Activated CD4-positive, alpha-beta T cell treated with anti-CD3 and anti-CD28 coated beads, Interleukin-2, Interleukin-4, amounts not matched to agents 100 ng/mL and 50 ng/mL, durations not matched to agents 16 hours and 8 hours (primary cell): Measurements from ENCODE around the gene DIP2B.
"Not testable (repeated sequence)": the region's sequence is repeated elsewhere in the genome, so short reads cannot be mapped to it uniquely, and the experiment has no call there.

Experiments used
- DNase-seq: peaks from one replicate; pipeline ENCODE4 v3.0.0-alpha.2; 2020; ENCODE audit warnings: low spot score

DIP2B gene

GRCh38 chr12:50550530-50551223 lies 45.9 kb downstream of the DIP2B start:
- DNase-seq: no peak

DNA sequence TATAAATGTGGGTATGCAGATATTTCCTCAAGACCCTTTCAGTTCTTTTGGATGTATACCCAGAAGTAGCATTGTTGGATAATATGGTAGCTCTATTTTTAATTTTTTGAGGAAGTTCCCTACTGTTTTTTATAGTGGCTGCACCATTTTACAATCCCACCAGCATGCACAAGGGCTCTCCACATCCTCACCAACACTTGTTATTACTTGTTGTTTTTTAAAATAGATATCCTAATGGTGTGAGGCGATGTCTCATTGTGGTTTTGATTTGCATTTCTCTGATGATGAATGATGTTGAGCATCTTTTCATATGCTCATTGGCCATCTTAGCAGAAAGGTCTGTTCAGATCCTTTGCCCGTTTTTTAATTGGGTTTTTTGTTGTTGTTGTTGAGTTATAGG lies 47.1 kb downstream of the DIP2B start:
- no peak for DNase-seq

DNA sequence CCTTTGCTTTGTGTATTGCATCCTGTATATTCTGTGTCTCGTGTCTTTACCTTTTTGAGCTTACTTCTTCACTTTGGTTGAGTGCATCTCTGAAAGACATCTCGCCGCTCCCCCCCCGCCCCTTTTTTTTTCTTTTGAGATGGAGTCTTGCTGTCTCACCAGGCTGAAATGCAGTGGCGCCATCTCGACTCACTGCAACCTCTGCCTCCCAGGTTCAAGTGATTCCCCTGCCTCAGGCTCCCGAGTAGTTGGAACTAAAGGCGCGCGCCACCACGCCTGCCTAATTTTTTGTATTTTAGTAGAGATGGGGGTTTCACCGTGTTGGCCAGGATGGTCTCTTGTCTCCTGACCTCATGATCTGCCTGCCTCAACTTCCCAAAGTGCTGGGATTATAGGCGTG lies 49.9 kb downstream of the DIP2B start:
- DNase-seq: no peak

GRCh38 chr12:50555471-50555885 lies 50.7 kb downstream of the DIP2B start:
- peak; percentile 54 for DNase-seq

GRCh38 chr12:50556273-50556672 lies 51.5 kb downstream of the DIP2B start:
- no peak for DNase-seq

- DNase-seq: not testable (repeated sequence)
Observed at GRCh38 chr12:50556796-50557195, 52.0 kb downstream of the DIP2B start.

- DNase-seq: no peak
Observed at GRCh38 chr12:50557421-50557820, 52.6 kb downstream of the DIP2B start.

DNA sequence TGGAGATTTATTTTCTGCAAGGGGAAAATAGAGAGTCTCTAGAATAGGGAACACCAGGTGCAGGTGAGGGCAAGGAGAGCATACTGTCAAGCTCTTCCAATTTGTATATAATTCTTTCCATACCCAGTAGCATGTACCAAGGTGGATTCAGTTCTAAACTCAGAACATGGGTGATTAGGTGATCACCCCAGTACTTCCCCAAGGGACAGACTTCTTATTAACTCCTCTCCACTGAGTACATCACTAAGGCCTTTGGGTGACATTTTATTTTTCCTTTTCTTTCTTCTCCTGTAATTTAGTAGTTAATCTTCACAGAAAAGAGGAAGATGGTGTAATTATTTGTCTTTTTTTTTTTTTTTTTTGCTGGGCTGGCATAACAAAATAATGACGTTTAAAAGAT lies 54.2 kb downstream of the DIP2B start:
- no peak for DNase-seq

DNA sequence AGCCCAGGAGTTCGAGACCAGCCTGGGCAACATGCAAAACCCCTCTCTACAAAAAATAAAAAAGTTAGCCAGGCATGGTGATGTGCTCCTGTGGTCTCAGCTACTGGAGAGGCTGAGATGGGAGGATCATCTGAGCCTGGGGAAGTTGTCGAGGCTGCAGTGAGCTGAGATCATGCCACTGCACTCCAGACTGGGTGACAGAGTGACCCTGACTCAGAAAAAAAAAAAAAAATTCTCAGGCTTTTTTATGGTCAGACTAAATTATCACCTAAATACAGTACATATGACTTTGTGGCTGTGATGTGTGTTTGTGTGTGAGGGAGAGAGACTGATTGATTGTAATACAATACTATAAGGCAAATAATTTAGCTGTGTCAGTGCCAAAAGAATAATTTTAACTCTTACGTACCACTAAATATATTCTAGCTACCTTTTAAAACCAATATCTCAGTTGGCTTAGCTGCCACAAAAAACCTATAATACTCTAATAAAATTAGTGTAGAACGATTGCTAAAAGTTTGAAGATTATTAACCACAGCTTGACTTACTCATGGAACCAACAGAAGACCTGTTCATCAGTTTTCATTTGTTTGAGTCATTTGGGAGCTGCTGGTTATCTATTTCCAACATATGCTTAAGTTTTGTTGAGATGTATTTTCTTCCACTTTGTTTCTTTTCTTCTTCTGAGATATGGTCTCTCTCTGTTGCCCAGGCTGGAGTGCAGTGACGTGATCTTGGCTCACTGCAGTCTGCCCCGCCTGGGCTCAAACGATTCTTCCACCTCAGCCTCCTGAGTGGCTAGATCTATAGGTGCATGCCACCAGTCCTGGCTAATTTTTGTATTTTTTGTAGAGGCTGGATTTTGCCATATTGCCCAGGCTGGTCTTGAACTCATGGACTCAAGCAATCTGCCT lies 58.0 kb downstream of the DIP2B start:
- DNase-seq: no peak

- DNase-seq: no peak
Observed at GRCh38 chr12:50563434-50563787, 58.6 kb downstream of the DIP2B start.

DNA sequence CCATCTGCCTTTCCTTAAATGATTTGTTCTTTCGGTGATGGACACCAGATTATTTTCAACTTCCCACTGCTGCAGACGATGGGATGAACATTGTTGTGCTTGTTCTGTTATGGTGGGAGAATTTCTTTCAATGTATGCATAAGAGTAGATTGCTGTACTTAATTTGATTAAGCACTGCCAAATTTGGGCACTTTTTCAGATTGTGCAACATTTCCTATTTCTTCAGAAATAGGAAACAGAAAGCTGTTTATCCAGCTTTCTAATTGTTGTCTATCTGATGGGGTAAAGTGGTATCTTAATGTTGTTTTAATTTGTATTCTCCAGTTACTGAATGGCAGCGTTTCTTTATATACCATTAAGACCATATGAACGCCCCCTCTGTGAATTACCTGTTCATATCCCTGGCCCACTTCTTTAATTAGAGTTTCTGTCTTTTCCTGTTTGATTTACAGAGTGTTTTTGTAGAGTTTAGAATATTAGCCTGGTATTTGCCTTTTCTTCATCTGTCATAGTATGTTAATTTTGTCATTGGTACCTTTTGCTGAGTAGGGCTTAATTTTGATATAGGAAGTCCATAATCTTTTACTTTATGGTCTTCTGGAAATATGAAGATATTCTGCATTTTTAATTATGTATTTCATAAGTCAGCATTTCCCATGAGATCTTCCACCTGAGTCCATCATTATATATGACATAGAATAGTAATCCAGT lies 59.6 kb downstream of the DIP2B start:
- no peak for DNase-seq

- DNase-seq: no peak
Observed at GRCh38 chr12:50564948-50565297, 60.1 kb downstream of the DIP2B start.

GRCh38 chr12:50566066-50566465 lies 61.3 kb downstream of the DIP2B start:
- no peak for DNase-seq

GRCh38 chr12:50567926-50568325 lies 63.1 kb downstream of the DIP2B start:
- no peak for DNase-seq

DNA sequence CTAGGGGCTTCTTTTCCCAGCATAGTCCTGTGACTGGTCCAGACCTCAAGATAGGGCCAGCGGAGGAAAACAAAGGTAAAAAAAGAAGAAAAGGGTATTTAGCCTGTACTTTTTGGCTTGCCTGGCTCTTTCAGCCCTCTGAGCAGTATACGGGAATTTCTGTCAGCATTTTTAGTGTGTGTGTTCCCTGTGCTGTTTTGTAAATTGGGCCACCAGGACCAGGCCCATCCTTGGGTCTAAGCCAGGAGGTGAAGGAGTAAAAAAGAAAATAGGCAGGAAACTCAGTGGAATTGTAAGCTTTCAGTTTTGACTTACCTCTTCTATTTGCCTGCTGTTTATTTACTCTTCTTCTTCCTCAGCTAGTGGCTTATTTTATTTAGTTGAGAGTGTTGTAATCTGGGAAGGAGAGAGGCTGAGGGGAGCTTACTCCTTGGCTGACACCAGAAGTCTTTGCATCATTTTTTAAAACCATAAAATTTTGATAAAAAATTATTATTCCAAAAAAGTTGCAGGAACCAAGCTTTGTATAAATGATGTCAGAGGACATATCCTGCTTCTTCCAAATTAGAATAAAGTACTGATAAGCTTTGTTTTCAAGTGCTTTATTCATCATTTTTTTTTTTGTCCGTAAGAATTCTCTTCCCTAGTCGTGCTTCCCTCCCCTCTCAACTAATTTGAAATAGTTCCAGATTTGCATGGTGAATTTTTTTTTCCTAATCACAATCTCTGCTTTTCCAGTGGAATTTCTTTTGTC lies 63.7 kb downstream of the DIP2B start:
- no peak for DNase-seq

- DNase-seq: no peak
Observed at GRCh38 chr12:50569321-50569720, 64.5 kb downstream of the DIP2B start.

- DNase-seq: no peak
Observed at GRCh38 chr12:50569876-50570275, 65.1 kb downstream of the DIP2B start.

DNA sequence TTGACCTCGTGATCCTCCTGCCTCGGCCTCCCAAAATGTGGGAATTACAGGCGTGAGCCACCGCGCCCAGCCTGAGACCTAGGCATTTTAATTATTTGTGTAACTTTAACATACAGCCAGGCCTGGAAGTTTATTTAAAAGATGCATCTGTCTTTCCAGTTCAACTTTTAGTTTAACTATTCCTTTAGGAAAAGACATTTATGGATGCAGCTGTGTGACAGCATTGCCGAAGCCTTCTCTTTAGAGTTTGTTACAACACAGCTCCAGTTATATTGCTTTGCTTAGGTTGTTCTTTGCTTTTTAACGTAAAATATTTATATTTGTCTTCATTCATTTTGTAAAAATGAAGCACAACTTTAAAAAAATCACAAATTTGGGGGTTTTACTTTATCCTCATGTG lies 67.0 kb downstream of the DIP2B start:
- DNase-seq: no peak

- DNase-seq: no peak
Observed at GRCh38 chr12:50572287-50572686, 67.5 kb downstream of the DIP2B start.

GRCh38 chr12:50572760-50573159 lies 68.0 kb downstream of the DIP2B start:
- DNase-seq: no peak

DNA sequence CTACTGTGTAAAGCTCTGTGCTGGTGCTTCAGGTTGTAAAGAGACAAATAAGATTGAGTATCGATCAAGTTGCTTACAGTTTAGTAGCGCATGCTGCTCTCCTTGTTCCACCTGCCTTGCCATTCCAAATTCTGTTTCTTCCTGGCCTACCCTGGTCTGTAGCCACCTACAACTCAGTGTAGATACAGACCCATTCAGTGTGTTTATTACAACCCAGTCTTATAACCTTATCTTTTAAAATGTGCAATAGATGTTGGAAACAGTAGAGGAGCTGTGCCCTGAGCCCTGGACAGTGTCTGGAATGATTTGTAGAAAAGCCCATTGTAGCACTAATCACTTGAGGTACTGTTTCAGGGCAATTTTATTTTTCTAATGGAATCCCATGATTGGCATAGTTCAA lies 68.5 kb downstream of the DIP2B start:
- no peak for DNase-seq
